Mesenchymal stem cell (in vitro differentiated cells and primary cell): Measurements from ENCODE around the gene KCTD18.

ENCODE experiments used
- DNase-seq: peaks from one replicate; pipeline ENCODE4 v3.0.0-alpha.2; 2013
- H2AFZ ChIP-seq: one replicate; pipeline ENCODE4 v1.6.1; 2013; ENCODE audit warnings: low read depth, mild to moderate bottlenecking, control low read depth, inconsistent platforms, low read length, moderate library complexity
- H2AK5ac ChIP-seq: 2 replicates; pipeline ENCODE4 v1.6.1; 2013; ENCODE audit warnings: low read length, moderate library complexity, mild to moderate bottlenecking, inconsistent platforms; ENCODE audit not compliant: severe bottlenecking
- H2BK120ac ChIP-seq: one replicate; pipeline ENCODE4 v1.6.1; 2013; ENCODE audit warnings: low read depth, mild to moderate bottlenecking, inconsistent platforms, low read length, moderate library complexity
- H2BK12ac ChIP-seq, 2 experiments: one replicate each; pipeline ENCODE4 v1.6.1; 2013; ENCODE audit warnings: inconsistent platforms in 2 of 2, low read length in 2 of 2, mild to moderate bottlenecking in 2 of 2, moderate library complexity in 2 of 2, control low read depth in 1 of 2
- H2BK15ac ChIP-seq: one replicate; pipeline ENCODE4 v1.6.1; 2013; ENCODE audit warnings: mild to moderate bottlenecking, low read depth, inconsistent platforms; ENCODE audit not compliant: poor library complexity, severe bottlenecking
- H2BK5ac ChIP-seq: 2 replicates; pipeline ENCODE4 v1.6.1; 2013; ENCODE audit warnings: low read depth, mild to moderate bottlenecking, low read length, control low read depth, inconsistent platforms; ENCODE audit not compliant: poor library complexity, severe bottlenecking
- H3K14ac ChIP-seq, 2 experiments: one replicate each; pipeline ENCODE4 v1.6.1; 2013; ENCODE audit warnings: inconsistent platforms in 2 of 2, low read length in 2 of 2, control low read depth in 1 of 2, mild to moderate bottlenecking in 1 of 2, moderate library complexity in 1 of 2
- H3K18ac ChIP-seq, 2 experiments: one replicate each; pipeline ENCODE4 v1.6.1; 2013; ENCODE audit warnings: inconsistent platforms in 2 of 2, low read length in 2 of 2, control low read depth in 1 of 2, low read depth in 1 of 2, mild to moderate bottlenecking in 1 of 2
- H3K23ac ChIP-seq, 2 experiments: one replicate each; pipeline ENCODE4 v1.6.1; 2013; ENCODE audit warnings: inconsistent platforms in 2 of 2, low read length in 2 of 2, mild to moderate bottlenecking in 2 of 2, moderate library complexity in 2 of 2, control low read depth in 1 of 2
- H3K27ac ChIP-seq: 2 replicates; pipeline ENCODE4 v1.5.1; 2013; ENCODE audit warnings: mild to moderate bottlenecking, moderate library complexity, low read length, control low read depth, inconsistent platforms; ENCODE audit not compliant: poor library complexity, severe bottlenecking
- H3K27me3 ChIP-seq, 2 experiments: 2 replicates each; pipeline versions ENCODE4 v1.6.1 to v1.7.0; 2013; ENCODE audit warnings: low read length in 2 of 2, mild to moderate bottlenecking in 2 of 2, moderate library complexity in 2 of 2, control low read depth in 1 of 2, inconsistent platforms in 1 of 2; ENCODE audit not compliant: control insufficient read depth in 1 of 2, insufficient read depth in 1 of 2
- H3K36me3 ChIP-seq, 2 experiments: 2 replicates each; pipeline versions ENCODE4 v1.6.1 to v1.7.0; 2013; ENCODE audit warnings: low read length in 2 of 2, control low read depth in 1 of 2, inconsistent platforms in 1 of 2, low read depth in 1 of 2, mild to moderate bottlenecking in 1 of 2; ENCODE audit not compliant: insufficient read depth in 2 of 2, control insufficient read depth in 1 of 2
- H3K4ac ChIP-seq, 2 experiments: one replicate each; pipeline ENCODE4 v1.6.1; 2013; ENCODE audit warnings: inconsistent platforms in 2 of 2, low read length in 2 of 2, mild to moderate bottlenecking in 2 of 2, moderate library complexity in 2 of 2, control low read depth in 1 of 2, low read depth in 1 of 2
- H3K4me1 ChIP-seq: 2 replicates; pipeline ENCODE4 v1.6.1; 2013; ENCODE audit warnings: low read depth, low read length, control low read depth; ENCODE audit not compliant: control insufficient read depth, insufficient read depth
- H3K4me2 ChIP-seq: 2 replicates; pipeline ENCODE4 v1.6.1; 2013; ENCODE audit warnings: low read length, mild to moderate bottlenecking, inconsistent platforms; ENCODE audit not compliant: poor library complexity, severe bottlenecking
- H3K4me3 ChIP-seq, 2 experiments: 2 replicates each; pipeline versions ENCODE4 v1.5.1 to v1.7.0; 2013; ENCODE audit warnings: low read length in 2 of 2, mild to moderate bottlenecking in 2 of 2, control low read depth in 1 of 2, low read depth in 1 of 2; ENCODE audit not compliant: insufficient read depth in 1 of 2
- H3K79me1 ChIP-seq: replicated peaks from 2 replicates; pipeline ENCODE4 v1.6.1; 2013; ENCODE audit warnings: mild to moderate bottlenecking, control low read depth, low read length, inconsistent platforms; ENCODE audit not compliant: poor library complexity, severe bottlenecking
- H3K9ac ChIP-seq: 2 replicates; pipeline ENCODE4 v1.7.0; 2013; ENCODE audit warnings: mild to moderate bottlenecking, low read length, moderate library complexity
- H3K9me3 ChIP-seq: 2 replicates; pipeline ENCODE4 v1.7.0; 2013; ENCODE audit warnings: mild to moderate bottlenecking, low read length; ENCODE audit not compliant: control insufficient read depth
- H4K8ac ChIP-seq: one replicate; pipeline ENCODE4 v1.6.1; 2013; ENCODE audit warnings: inconsistent platforms, mild to moderate bottlenecking, low read length, moderate library complexity
- H4K91ac ChIP-seq: one replicate; pipeline ENCODE4 v1.6.1; 2013; ENCODE audit warnings: mild to moderate bottlenecking, low read length, inconsistent platforms
- WGBS: methylation state at CpG from one replicate; pipeline ENCODE4 v1.1.7; 2013; ENCODE audit warnings: mixed read lengths; 5-methylcytosine and 5-hydroxymethylcytosine counted together

Gene KCTD18

GRCh38 chr2:200445284-200445683, 64.6 kb downstream of the KCTD18 start:
- WGBS, result 100% methylated on average over 1 of the region's 1 CpG

DNA sequence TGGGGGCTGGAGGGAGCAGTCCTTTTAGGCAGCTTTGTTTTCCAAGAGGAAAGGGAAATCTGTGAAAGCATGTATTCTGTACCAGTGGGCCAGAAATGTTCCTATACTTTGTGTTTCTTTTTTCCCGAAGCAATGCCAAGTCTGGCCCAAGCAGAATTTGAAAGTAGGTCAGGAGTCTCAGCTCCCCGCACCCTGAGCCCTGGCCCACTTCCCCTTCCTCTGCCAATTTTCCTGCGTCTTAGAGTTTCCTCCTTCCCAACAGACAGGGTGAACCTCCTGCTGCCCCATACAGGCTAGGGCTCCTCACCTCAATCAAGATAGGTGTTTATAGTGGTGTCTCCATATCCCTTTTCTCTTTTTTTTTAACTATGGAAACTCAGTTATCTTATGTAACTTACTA, 65.3 kb downstream of the KCTD18 start:
- 100% methylated on average over 2 of the region's 3 CpGs for WGBS
- H2AFZ ChIP-seq, result no peak overlapping the region
- H3K4me3 ChIP-seq, result no peak overlapping the region
- H3K4me2 ChIP-seq, result no peak overlapping the region
- no peak overlapping the region for H3K14ac ChIP-seq
- H4K91ac ChIP-seq, result no peak overlapping the region
- no peak overlapping the region for H2BK12ac ChIP-seq
- no peak overlapping the region for H2BK5ac ChIP-seq
- no peak overlapping the region for H2AK5ac ChIP-seq
- no peak overlapping the region for H3K18ac ChIP-seq
- H3K27ac ChIP-seq, result no peak overlapping the region
- H2BK120ac ChIP-seq, result no peak overlapping the region
- H3K4ac ChIP-seq, result no peak overlapping the region
- DNase-seq, result no peak
- no peaks in the 10 kb centered on the region for H3K9me3 ChIP-seq
- no peak overlapping the region for H3K23ac ChIP-seq
- H3K36me3 ChIP-seq, result peaks cover 25 to 46% of the 10 kb centered on the region in 2 experiments
- peak overlapping the region; percentile 47 for H4K8ac ChIP-seq
- no peak overlapping the region for H2BK15ac ChIP-seq
- no peaks in the 10 kb centered on the region for H3K27me3 ChIP-seq
- peaks cover 26% of the 10 kb centered on the region for H3K79me1 ChIP-seq
- peaks cover 2% of the 10 kb centered on the region for H3K4me1 ChIP-seq
- H3K9ac ChIP-seq, result no peak overlapping the region

More at GRCh38 chr2:200445284-200445683, 64.6 kb downstream of the KCTD18 start:
- Histone ChIP-seq H2BK120ac (no peak overlapping the region), H3K4ac (no peak overlapping the region), H3K4me3 (no peak overlapping the region), H3K23ac (no peak overlapping the region), H3K9me3 (no peaks in the 10 kb centered on the region), H3K9ac (no peak overlapping the region), H2BK5ac (no peak overlapping the region), H4K91ac (no peak overlapping the region), H3K27ac (no peak overlapping the region), H4K8ac (no peak overlapping the region), H3K79me1 (peaks cover 24% of the 10 kb centered on the region), H2AFZ (no peak overlapping the region), H3K14ac (no peak overlapping the region), H3K4me2 (no peak overlapping the region), H3K36me3 (peaks cover 21 to 42% of the 10 kb centered on the region in 2 experiments), H3K4me1 (peaks cover 2% of the 10 kb centered on the region), H3K27me3 (no peaks in the 10 kb centered on the region), H2BK15ac (no peak overlapping the region), H2BK12ac (no peak overlapping the region), H2AK5ac (no peak overlapping the region), H3K18ac (no peak overlapping the region)
- DNase-seq, result no peak

- no peak overlapping the region for H3K9ac ChIP-seq
- H4K8ac ChIP-seq, result no peak overlapping the region
- peaks cover 26% of the 10 kb centered on the region for H3K79me1 ChIP-seq
- peaks cover 25 to 47% of the 10 kb centered on the region in 2 experiments for H3K36me3 ChIP-seq
- peak overlapping the region in 1 of 2 experiments; percentile 38 for H3K18ac ChIP-seq
- H3K23ac ChIP-seq, result no peak overlapping the region
- no peak overlapping the region for H2BK5ac ChIP-seq
- H3K4me3 ChIP-seq, result no peak overlapping the region
- H3K4me2 ChIP-seq, result no peak overlapping the region
- no peak overlapping the region for H3K27ac ChIP-seq
- 90% methylated on average over 3 of the region's 3 CpGs for WGBS
- no peak overlapping the region for H2BK12ac ChIP-seq
- H2BK120ac ChIP-seq, result no peak overlapping the region
- no peak overlapping the region for H2AK5ac ChIP-seq
- peaks cover 2% of the 10 kb centered on the region for H3K4me1 ChIP-seq
- H4K91ac ChIP-seq, result no peak overlapping the region
- no peak overlapping the region for H3K4ac ChIP-seq
- no peak overlapping the region for H2AFZ ChIP-seq
- no peak for DNase-seq
- no peaks in the 10 kb centered on the region for H3K27me3 ChIP-seq
- no peaks in the 10 kb centered on the region for H3K9me3 ChIP-seq
- no peak overlapping the region for H2BK15ac ChIP-seq
- no peak overlapping the region for H3K14ac ChIP-seq
Observed at GRCh38 chr2:200443916-200444315, 66.0 kb downstream of the KCTD18 start.

DNA sequence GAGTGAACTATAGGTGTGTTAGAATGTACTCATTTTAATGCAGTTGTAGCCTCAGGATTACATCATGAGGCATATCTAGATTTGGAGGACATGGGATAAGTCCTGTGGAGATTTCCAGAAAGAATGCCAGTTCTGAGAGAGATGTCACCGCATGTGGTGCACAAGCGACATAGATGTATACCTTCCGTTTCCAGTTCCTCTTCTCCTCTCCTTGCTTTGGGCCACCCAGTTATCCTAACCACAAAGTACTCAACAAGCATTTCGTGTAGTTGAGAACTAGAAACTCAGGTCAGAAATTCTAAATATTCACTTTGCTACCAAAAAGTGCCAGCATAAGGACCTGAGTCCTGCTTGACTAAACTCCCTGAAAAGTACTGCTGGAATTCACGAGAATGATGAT, 66.5 kb downstream of the KCTD18 start:
- H2AFZ ChIP-seq, result no peak overlapping the region
- WGBS, result 94% methylated on average over 4 of the region's 5 CpGs
- peaks cover 2% of the 10 kb centered on the region for H3K4me1 ChIP-seq
- no peak overlapping the region for H3K9ac ChIP-seq
- H3K27ac ChIP-seq, result no peak overlapping the region
- H3K27me3 ChIP-seq, result no peaks in the 10 kb centered on the region
- no peak overlapping the region for H2BK5ac ChIP-seq
- peak overlapping the region in 1 of 2 experiments; percentile 38 for H3K18ac ChIP-seq
- H3K4me3 ChIP-seq, result no peak overlapping the region
- DNase-seq, result no peak
- H3K36me3 ChIP-seq, result peaks cover 25 to 45% of the 10 kb centered on the region in 2 experiments
- H3K23ac ChIP-seq, result no peak overlapping the region
- no peak overlapping the region for H2BK120ac ChIP-seq
- no peak overlapping the region for H2AK5ac ChIP-seq
- H4K8ac ChIP-seq, result peak overlapping the region; percentile 33
- H2BK12ac ChIP-seq, result no peak overlapping the region
- H3K14ac ChIP-seq, result no peak overlapping the region
- no peak overlapping the region for H3K4me2 ChIP-seq
- H3K9me3 ChIP-seq, result no peaks in the 10 kb centered on the region
- H3K4ac ChIP-seq, result no peak overlapping the region
- H4K91ac ChIP-seq, result no peak overlapping the region
- peaks cover 26% of the 10 kb centered on the region for H3K79me1 ChIP-seq
- no peak overlapping the region for H2BK15ac ChIP-seq
